Cortex of kidney (tissue), 1 donor: Measurements from ENCODE around the gene HSPA1L.
"Not testable (repeated sequence)": the region's sequence is repeated elsewhere in the genome, so short reads cannot be mapped to it uniquely, and the experiment has no call there.

Experiments
- DNase-seq: peaks from one replicate; lab custom pipeline; 2025; lab: John Stamatoyannopoulos, UW

HSPA1L gene

GRCh38 chr6:31836474-31837368 lies 21.6 kb upstream of the HSPA1L start:
- DNase-seq: no peak

DNA sequence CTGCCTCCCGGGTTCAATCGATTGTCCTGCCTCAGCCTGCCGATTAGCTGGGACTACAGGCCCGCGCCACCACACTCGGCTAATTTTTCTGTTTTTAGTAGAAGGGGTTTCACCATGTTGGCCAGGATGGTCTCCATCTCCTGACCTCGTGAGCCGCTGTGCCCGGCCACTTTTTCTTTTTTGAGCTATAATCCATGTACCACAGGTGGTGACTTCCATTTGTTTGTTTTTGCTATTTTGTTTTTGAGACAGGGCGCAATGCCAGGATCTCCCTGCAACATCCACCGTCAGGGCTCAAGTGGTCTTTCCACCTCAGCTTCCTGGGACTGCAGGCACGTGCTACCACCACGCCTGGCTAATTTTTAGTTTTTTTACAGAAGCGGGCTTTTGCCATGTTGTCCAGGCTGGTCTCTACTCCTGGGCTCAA lies 21.0 kb upstream of the HSPA1L start:
- DNase-seq: no peak

DNA sequence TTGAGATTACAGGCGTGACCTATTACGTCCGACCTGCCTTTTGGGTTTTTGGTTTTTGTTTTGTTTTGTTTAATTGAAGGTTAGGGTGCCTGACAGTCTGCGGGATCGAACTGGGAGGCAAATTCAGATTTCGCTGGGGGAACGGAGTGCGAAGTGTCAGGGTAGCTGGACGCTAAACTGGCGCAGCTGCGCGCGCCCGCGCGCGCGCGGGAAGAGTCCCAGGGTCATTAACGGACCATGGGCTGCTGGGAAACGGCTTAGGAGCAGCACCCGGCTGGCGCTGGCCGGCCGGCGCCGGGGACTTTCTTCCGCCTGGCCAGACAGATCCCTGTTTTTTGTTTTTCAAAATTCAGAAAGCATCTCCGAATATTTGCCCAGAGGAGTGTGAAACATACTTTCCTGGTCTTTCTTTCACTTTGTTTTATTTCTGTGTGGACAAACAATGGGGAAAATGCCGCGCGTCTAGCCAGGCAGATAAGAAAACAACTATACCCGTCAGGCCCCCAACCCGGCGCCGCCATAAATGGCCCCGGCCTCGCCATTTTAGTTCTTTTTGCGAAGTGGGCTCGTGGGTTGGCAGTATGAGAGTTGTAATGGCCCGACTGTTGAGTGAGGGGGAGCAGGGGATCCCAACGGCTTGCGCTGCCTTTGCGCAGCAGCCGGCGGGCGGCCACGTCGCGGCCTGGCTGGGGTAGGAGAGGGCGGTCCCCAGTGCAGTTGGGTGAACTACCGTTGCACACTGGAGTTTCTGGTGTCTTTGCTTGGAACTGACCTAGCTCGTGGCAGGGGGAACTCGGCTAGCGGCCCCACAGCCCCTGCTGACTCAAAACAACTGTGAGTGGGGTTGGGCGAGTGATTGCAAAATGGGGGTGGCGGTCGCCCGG lies 19.5 kb upstream of the HSPA1L start:
- peak; percentile 84 for DNase-seq

- DNase-seq: no peak
Measured at GRCh38 chr6:31831350-31832215, 16.5 kb upstream of the HSPA1L start.

DNA sequence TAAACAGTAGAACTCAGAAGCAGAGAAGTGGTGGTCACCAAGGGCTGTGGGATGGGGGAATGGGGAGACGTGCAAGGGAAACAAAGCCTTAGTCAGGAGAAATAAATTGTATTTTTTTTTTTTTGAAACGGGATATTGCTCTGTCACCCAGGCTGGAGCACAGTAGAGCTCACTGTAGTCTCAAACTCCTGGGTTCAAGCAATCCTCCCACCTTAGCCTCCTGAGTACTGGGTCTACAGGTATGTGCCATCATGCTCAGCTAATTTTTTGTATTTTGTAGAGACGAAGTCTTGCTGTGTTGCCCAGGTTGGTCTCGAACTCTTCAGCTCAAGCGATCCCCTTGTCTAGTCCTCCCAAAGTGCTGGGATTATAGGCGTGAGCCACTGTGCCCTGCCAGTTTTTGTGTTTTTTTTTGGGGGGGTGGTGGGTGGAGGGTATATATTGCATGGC lies 15.8 kb upstream of the HSPA1L start:
- DNase-seq: no peak

GRCh38 chr6:31829633-31830283 lies 14.7 kb upstream of the HSPA1L start:
- no peak for DNase-seq

DNA sequence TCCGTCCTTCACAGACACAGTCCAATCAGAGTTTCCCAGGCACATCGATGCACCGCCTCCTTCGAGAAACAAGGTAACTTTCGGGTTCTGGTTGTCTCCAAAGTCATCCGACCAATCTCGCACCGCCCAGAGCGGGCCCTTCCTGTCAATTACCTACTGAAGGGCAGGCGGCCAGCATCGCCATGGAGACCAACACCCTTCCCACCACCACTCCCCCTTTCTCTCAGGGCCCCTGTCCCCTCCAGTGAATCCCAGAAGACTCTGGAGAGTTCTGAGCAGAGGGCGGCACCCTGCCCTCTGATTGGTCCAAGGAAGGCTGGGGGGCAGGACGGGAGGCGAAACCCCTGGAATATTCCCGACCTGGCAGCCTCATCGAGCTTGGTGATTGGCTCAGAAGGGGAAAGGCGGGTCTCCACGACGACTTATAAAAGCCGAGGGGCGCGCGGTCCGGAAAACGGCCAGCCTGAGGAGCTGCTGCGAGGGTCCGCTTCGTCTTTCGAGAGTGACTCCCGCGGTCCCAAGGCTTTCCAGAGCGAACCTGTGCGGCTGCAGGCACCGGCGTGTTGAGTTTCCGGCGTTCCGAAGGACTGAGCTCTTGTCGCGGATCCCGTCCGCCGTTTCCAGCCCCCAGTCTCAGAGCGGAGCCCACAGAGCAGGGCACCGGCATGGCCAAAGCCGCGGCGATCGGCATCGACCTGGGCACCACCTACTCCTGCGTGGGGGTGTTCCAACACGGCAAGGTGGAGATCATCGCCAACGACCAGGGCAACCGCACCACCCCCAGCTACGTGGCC lies 12.4 kb upstream of the HSPA1L start, which contains the start of gene HSPA1B:
Gene HSPA1B (plus strand): TSS at position 453 of the 794 bp plus-strand sequence. CDS start 213 bp downstream, at position 666.
- DNase-seq: peak; percentile 100

DNA sequence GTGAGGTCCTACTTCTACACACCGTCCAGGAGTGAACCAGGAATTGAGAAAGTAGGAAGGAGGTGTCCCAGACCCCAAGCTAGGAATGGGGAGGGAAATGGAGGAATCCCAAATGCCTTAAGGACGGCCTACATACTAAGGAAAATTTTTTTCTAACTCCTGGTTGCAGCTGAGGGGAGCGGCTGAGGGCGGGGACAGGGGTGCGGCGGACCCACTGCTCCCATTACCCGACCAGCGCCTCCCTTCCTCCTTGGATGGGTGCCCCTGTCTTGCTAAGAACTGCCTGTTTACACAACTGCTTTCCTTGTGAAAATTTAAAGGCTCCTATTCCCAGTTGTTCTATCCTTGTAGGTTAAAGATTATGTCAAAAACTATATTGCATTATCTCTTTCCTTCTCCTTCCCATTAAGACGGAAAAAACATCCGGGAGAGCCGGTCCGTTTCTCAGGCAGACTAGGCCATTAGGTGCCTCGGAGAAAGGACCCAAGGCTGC lies 11.8 kb upstream of the HSPA1L start:
- DNase-seq: no peak

GRCh38 chr6:31825553-31825952 lies 10.5 kb upstream of the HSPA1L start:
- DNase-seq: no peak

DNA sequence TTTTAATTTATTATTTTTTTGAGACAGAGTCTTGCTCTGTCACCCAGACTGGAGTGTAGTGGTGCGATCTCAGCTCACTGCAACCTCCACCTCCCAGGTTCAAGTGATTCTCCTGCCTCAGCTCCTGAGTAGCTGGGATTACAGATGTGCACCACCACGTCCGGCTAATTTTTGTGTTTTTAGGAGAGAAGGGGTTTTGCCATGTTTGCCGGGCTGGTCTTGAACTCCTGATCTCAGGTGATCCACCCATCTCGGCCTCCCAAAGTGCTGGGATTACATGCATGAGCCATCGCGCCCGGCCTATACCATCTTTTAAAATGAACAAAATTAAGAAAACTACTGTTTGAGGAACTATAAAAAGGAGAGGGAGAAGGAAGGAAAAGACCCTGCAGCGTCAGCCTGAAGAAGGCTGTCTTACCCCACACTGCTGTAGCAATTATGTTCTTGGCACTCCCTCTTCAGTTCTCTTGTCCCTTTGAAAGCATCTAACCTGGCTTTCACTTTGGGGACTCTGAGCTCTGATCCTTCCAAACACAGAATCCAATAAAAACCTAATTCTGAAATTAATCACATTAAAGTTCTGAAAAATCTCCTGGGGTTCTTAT lies 8.6 kb upstream of the HSPA1L start:
- not testable (repeated sequence) for DNase-seq

DNA sequence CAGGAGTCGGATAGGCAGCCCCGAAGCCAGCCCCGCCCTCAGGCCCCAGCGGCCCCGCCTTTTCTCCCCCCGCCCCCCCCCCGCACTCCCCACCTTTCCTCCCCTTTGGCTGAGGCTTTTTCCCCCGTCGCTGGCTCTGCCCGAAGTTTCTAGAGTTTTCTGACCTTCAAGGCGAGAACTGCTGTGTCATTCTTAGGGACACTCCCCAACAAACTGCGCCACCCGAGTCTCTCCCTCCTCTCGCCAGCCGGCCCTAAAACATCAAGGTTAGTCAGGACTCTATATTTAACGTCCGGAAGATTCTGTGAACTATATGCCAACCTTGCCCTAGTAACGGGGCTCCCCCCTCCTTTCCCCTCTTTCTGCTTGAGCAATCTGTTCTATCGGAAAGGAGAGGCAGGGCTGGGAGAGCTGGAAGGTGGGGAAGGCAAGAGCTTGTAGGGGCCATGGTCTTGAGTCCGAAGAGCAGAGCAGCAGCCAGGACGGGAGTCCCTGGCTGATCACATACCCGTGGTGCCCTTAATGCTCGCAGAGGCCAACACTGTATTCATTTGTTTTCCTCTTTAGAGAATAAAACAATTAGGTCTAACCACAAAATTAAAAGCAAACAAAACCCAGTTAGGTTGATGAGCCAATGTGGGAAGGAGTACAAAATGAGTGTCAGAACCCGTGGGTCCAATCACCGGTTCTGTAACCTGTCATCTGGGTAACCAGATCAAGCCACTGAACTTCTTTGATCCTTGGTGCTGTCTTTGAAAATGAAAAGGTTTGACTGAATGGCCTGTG lies 7.1 kb upstream of the HSPA1L start:
- no peak for DNase-seq

GRCh38 chr6:31821301-31822035 lies 6.4 kb upstream of the HSPA1L start:
- DNase-seq: no peak

GRCh38 chr6:31820399-31820798 lies 5.3 kb upstream of the HSPA1L start:
- not testable (repeated sequence) for DNase-seq

GRCh38 chr6:31819871-31820299 lies 4.8 kb upstream of the HSPA1L start:
- no peak for DNase-seq

DNA sequence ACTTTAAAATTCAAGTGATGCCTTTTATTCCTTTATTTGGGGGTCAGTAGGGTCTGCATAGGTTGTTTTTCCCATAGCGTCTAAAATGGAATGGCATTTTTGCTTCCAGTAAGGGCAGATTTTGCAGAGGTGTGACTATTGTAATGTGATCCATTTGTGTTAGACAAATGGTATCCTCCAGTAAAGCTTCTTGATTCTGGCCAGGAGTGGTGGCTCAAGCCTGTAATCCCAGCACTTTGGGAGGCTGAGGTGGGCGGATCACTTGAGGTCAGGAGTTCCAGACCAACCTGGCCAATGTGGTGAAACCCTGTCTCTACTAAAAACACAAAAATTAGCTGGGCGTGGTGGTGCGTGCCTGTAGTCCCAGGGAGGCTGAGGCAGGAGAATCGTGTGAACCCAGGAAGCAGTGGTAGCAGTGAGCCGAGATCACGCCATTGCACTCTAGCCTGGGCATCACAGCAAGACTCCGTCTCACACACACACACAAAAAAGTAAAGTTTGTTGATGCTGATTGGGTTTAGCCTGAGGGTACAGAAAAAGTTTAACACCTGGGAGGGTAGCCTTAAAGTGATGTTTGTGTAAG lies 2.9 kb upstream of the HSPA1L start:
- DNase-seq: not testable (repeated sequence)

DNA sequence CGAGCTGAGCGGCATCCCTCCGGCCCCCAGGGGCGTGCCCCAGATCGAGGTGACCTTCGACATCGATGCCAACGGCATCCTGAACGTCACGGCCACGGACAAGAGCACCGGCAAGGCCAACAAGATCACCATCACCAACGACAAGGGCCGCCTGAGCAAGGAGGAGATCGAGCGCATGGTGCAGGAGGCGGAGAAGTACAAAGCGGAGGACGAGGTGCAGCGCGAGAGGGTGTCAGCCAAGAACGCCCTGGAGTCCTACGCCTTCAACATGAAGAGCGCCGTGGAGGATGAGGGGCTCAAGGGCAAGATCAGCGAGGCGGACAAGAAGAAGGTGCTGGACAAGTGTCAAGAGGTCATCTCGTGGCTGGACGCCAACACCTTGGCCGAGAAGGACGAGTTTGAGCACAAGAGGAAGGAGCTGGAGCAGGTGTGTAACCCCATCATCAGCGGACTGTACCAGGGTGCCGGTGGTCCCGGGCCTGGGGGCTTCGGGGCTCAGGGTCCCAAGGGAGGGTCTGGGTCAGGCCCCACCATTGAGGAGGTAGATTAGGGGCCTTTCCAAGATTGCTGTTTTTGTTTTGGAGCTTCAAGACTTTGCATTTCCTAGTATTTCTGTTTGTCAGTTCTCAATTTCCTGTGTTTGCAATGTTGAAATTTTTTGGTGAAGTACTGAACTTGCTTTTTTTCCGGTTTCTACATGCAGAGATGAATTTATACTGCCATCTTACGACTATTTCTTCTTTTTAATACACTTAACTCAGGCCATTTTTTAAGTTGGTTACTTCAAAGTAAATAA lies 2.2 kb upstream of the HSPA1L start:
- DNase-seq: not testable (repeated sequence)

DNA sequence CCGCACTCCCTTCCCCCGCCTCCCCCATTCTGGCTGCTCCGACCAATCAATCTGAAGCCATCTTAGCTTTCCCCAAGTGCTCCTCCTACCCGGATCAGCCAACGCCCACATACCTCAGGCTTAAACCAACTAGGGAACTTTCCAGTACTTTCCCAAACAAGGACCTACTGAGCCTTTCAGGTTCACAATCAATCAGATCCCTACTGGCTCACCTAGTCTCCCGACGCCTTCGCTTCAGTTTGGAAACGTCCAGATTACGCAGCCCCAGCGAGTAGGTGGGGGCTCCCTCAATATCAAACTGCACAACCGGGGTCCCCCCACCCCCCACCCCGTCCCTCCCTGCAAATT lies 432 bp downstream of the HSPA1L start:
- DNase-seq: no peak
